ENCODE data around the gene KRTAP5-6.

DNA sequence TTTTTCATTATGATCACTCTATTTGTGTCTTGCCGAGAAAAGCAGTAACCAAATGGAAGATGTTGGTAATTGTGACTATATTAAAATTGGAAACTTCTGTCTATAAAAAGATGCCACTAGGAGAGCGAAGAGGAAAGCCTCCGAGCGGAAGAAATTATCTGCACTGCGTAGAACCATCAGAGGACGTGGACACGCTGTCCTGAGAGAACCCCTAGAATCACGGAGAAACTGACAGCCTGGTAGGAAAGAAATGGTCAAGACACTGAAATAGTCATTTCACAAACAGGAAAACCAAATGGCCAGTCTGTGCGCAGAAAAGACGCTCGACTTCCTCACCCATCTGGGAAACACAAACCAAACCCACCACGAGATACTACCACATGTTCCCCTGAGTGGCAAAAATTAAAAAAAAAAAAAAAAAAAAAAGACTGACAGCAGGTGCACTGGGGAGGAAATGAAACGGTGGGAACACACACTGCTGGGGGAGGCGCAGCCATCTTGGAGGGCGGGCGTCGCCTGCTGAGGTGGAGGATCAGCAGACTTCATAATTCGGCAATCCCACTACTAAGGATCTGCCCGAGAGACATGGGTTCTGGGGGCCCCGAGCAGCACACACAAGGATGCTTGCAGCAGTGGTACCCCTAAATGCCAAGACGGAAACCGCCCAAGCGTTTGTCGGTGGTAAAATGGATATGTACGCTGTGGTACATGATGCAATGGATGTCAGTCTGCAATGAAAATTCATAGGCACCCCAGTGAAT is 32.1 kb downstream of the KRTAP5-6 start:
- TF ChIP-seq, protein P1, sequence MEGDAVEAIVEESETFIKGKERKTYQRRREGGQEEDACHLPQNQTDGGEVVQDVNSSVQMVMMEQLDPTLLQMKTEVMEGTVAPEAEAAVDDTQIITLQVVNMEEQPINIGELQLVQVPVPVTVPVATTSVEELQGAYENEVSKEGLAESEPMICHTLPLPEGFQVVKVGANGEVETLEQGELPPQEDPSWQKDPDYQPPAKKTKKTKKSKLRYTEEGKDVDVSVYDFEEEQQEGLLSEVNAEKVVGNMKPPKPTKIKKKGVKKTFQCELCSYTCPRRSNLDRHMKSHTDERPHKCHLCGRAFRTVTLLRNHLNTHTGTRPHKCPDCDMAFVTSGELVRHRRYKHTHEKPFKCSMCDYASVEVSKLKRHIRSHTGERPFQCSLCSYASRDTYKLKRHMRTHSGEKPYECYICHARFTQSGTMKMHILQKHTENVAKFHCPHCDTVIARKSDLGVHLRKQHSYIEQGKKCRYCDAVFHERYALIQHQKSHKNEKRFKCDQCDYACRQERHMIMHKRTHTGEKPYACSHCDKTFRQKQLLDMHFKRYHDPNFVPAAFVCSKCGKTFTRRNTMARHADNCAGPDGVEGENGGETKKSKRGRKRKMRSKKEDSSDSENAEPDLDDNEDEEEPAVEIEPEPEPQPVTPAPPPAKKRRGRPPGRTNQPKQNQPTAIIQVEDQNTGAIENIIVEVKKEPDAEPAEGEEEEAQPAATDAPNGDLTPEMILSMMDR (IDR thresholded peaks at IDR 0.05) = no peak
- TF ChIP-seq ZFX (IDR thresholded peaks at IDR 0.05; ENCODE audit: borderline replicate concordance) = no peak

Data from 22Rv1 (cell line).